HepG2 (cell line): ENCODE measurements around the gene FADD. TPM values are rescaled to one million over a fixed set of nuclear protein-coding genes. Genes with fewer than 3 reads are reported as not detected.

Experiments used
- ATAC-seq: fragments of 200-7000 bp; cut with Tn5 transposase; 3 replicates; pipeline ENCODE4 v1.9.1; 2020; ENCODE audit warnings: mild to moderate bottlenecking, moderate library complexity
- BruUV-seq: library from RNA; stranded (reverse); fragments of 400-500 nt; replicated peaks from 2 replicates; lab custom pipeline; 2021; lab: Mats Ljungman, UMichigan
- CTCF ChIA-PET: fragments of 300-600 bp; formaldehyde crosslinking; extraction: SDS; loops from one replicate; lab custom pipeline; 2021; ENCODE audit warnings: low total read pairs, inconsistent platforms, low intra/inter-chr PET ratio; lab: Yijun Ruan, JAX
- POLR2A ChIA-PET: fragments of 350-600 bp; sonication (Branson Sonifier 250); formaldehyde crosslinking; loops from one replicate; lab custom pipeline; 2020; ENCODE audit warnings: antibody characterized with exemption, inconsistent platforms; lab: Yijun Ruan, JAX
- DNase-seq: peaks from one replicate; pipeline ENCODE4 v3.0.0-alpha.2; 2015; ENCODE audit warnings: low spot score
- FAIRE-seq: peaks from 3 replicates; lab custom pipeline; 2011; peaks lifted over from hg19 to GRCh38; lab: Jason Lieb, UNC
- H2AFZ ChIP-seq: one replicate; pipeline ENCODE4 v1.6.1; 2011; ENCODE audit warnings: low read length, inconsistent platforms
- H3K27ac ChIP-seq: fragments of 300-600 bp; 3 replicates; pipeline ENCODE4 v1.8.0; 2011; ENCODE audit warnings: mixed run types, mild to moderate bottlenecking, mixed read lengths, low read length, inconsistent platforms; ENCODE audit not compliant: insufficient read depth; ENCODE audit errors: extremely low read length
- H3K27me3 ChIP-seq, 2 experiments: fragments of 200-600 bp in 1 of 2; 2 replicates in 1 of 2; 3 replicates in 1 of 2; pipeline versions ENCODE4 v1.6.0 to v1.8.0; 2011; ENCODE audit warnings: low read length in 2 of 2, mild to moderate bottlenecking in 2 of 2, moderate library complexity in 2 of 2, inconsistent platforms in 1 of 2; ENCODE audit not compliant: insufficient read depth in 2 of 2, control insufficient read depth in 1 of 2
- H3K36me3 ChIP-seq, 2 experiments: fragments of 200-600 bp in 1 of 2; replicated peaks in 1 of 2; 2 replicates in 1 of 2; 3 replicates in 1 of 2; pipeline versions ENCODE4 v1.5.1 to v1.8.0; 2011; ENCODE audit warnings: low read length in 2 of 2, inconsistent platforms in 1 of 2; ENCODE audit not compliant: insufficient read depth in 2 of 2, control insufficient read depth in 1 of 2
- H3K4me1 ChIP-seq: 2 replicates; pipeline ENCODE4 v1.5.1; 2012; ENCODE audit warnings: low read length, inconsistent platforms; ENCODE audit not compliant: insufficient read depth
- H3K4me2 ChIP-seq: 2 replicates; pipeline ENCODE4 v1.6.0; 2011; ENCODE audit warnings: low read depth, low read length, inconsistent platforms
- H3K4me3 ChIP-seq, 3 experiments: fragments of 200-600 bp in 1 of 3; sonication (generic), shearing (Covaris generic) in 1 of 3; replicated peaks in 1 of 3; 2 replicates each; pipeline ENCODE4 v1.5.1; 2011 to 2016; ENCODE audit warnings: low read length in 3 of 3, inconsistent platforms in 2 of 3, low read depth in 2 of 3, mild to moderate bottlenecking in 2 of 3, control low read depth in 1 of 3, mixed read lengths in 1 of 3; ENCODE audit not compliant: insufficient read depth in 1 of 3
- H3K79me2 ChIP-seq: one replicate; pipeline ENCODE4 v1.6.1; 2011; ENCODE audit warnings: low read length, inconsistent platforms; ENCODE audit not compliant: insufficient read depth
- H3K9ac ChIP-seq: 2 replicates; pipeline ENCODE4 v1.6.0; 2011; ENCODE audit warnings: mild to moderate bottlenecking, low read depth, low read length, inconsistent platforms; ENCODE audit not compliant: insufficient read depth
- H3K9me3 ChIP-seq: 2 replicates; pipeline ENCODE4 v1.5.1; 2012; ENCODE audit warnings: mild to moderate bottlenecking, low read length
- H4K20me1 ChIP-seq: 2 replicates; pipeline ENCODE4 v1.6.0; 2011; ENCODE audit warnings: inconsistent platforms, mild to moderate bottlenecking, low read length, moderate library complexity; ENCODE audit not compliant: insufficient read depth
- AGO1 ChIP-seq: fragments of 200-400 bp; formaldehyde crosslinking; IDR thresholded peaks from 2 replicates; pipeline ENCODE4 v1.6.1; 2017; ENCODE audit warnings: mild to moderate bottlenecking, low read depth, low read length, moderate library complexity; ENCODE audit not compliant: poor library complexity, severe bottlenecking
- CBX1 ChIP-seq: IDR thresholded peaks from one replicate; pipeline ENCODE4 v1.6.1; 2016; ENCODE audit warnings: antibody characterized with exemption, low read depth
- ELK4 ChIP-seq: sonication (generic); formaldehyde crosslinking; IDR thresholded peaks from 2 replicates; pipeline ENCODE4 v1.9.0; 2021; ENCODE audit warnings: missing genetic modification reagents, borderline replicate concordance
- MXD4 ChIP-seq: IDR thresholded peaks from 2 replicates; pipeline ENCODE4 v1.6.1; 2016; ENCODE audit warnings: mild to moderate bottlenecking, missing biosample characterization, missing genetic modification reagents
- ZNF317 ChIP-seq: sonication (generic); formaldehyde crosslinking; IDR thresholded peaks from 2 replicates; pipeline ENCODE4 v1.5.0; 2020; ENCODE audit warnings: mild to moderate bottlenecking, missing genetic modification reagents
- ZNF337 ChIP-seq: sonication (generic); formaldehyde crosslinking; IDR thresholded peaks from 2 replicates; pipeline ENCODE4 v1.5.1; 2020; ENCODE audit warnings: missing genetic modification reagents, low read depth, mild to moderate bottlenecking, borderline replicate concordance
- WGBS: methylation state at CpG from one replicate; pipeline ENCODE4 v1.1.6; 2017; ENCODE audit warnings: low lambda C conversion rate; 5-methylcytosine and 5-hydroxymethylcytosine counted together
- in situ Hi-C: cut with HindIII; loops from 2 replicates; pipeline ENCODE4 v1.10.0; 2017; ENCODE audit warnings: low pct_unique_long_range_greater_than_20kb; ENCODE audit not compliant: extremely low pct_ligation_motif_present
- intact Hi-C: fragments of 100-400 bp; cut with micrococcal nuclease; formaldehyde crosslinking; loops from one replicate; pipeline ENCODE4 v1.10.0; 2022; ENCODE audit not compliant: unreplicated experiment
- polyA plus RNA-seq, 8 experiments: library from polyadenylated mRNA; depleted of rRNA in 3 of 8; stranded (reverse) in 7 of 8; unstranded in 1 of 8; fragments of >200 nt; fragmentation: Illumina TruSeq in 4 of 8; extraction: Trizol in 4 of 8; gene quantifications; 2 replicates each; pipeline versions ENCODE4 v1.2.1 to v1.2.3, GENCODE V29; 2011 to 2016; ENCODE audit warnings: low read depth in 4 of 8, missing spikeins in 1 of 8, mixed read lengths in 1 of 8; ENCODE audit not compliant: insufficient read depth in 1 of 8
- total RNA-seq, 5 experiments: library from RNA; depleted of rRNA; stranded (reverse); fragments of >200 nt; fragmentation: Illumina TruSeq; extraction: Trizol; gene quantifications; 2 replicates each; pipeline ENCODE4 v1.2.3, GENCODE V29; 2016; ENCODE audit warnings: low read depth in 1 of 5
- TF ChIP-seq, protein P1 (sequence below): sonication (generic); formaldehyde crosslinking; IDR thresholded peaks from one replicate; pipeline ENCODE4 v1.5.1; 2020; ENCODE audit warnings: mild to moderate bottlenecking, missing genetic modification reagents; ENCODE audit errors: not compliant biosample characterization
- TF ChIP-seq, protein P2 (sequence below): sonication (generic); formaldehyde crosslinking; IDR thresholded peaks from 2 replicates; pipeline ENCODE4 v1.5.0; 2020; ENCODE audit warnings: missing genetic modification reagents

Gene FADD
- total and polyA plus RNA-seq, 2 of the 13 experiments (the other 11 are each of a cell fraction or from before 2014, with no cell fraction given): 14.2 to 22.2 TPM

GRCh38 chr11:70164705-70165104, 38.4 kb upstream of the FADD start (continued):
- TF ChIP-seq, protein P1, sequence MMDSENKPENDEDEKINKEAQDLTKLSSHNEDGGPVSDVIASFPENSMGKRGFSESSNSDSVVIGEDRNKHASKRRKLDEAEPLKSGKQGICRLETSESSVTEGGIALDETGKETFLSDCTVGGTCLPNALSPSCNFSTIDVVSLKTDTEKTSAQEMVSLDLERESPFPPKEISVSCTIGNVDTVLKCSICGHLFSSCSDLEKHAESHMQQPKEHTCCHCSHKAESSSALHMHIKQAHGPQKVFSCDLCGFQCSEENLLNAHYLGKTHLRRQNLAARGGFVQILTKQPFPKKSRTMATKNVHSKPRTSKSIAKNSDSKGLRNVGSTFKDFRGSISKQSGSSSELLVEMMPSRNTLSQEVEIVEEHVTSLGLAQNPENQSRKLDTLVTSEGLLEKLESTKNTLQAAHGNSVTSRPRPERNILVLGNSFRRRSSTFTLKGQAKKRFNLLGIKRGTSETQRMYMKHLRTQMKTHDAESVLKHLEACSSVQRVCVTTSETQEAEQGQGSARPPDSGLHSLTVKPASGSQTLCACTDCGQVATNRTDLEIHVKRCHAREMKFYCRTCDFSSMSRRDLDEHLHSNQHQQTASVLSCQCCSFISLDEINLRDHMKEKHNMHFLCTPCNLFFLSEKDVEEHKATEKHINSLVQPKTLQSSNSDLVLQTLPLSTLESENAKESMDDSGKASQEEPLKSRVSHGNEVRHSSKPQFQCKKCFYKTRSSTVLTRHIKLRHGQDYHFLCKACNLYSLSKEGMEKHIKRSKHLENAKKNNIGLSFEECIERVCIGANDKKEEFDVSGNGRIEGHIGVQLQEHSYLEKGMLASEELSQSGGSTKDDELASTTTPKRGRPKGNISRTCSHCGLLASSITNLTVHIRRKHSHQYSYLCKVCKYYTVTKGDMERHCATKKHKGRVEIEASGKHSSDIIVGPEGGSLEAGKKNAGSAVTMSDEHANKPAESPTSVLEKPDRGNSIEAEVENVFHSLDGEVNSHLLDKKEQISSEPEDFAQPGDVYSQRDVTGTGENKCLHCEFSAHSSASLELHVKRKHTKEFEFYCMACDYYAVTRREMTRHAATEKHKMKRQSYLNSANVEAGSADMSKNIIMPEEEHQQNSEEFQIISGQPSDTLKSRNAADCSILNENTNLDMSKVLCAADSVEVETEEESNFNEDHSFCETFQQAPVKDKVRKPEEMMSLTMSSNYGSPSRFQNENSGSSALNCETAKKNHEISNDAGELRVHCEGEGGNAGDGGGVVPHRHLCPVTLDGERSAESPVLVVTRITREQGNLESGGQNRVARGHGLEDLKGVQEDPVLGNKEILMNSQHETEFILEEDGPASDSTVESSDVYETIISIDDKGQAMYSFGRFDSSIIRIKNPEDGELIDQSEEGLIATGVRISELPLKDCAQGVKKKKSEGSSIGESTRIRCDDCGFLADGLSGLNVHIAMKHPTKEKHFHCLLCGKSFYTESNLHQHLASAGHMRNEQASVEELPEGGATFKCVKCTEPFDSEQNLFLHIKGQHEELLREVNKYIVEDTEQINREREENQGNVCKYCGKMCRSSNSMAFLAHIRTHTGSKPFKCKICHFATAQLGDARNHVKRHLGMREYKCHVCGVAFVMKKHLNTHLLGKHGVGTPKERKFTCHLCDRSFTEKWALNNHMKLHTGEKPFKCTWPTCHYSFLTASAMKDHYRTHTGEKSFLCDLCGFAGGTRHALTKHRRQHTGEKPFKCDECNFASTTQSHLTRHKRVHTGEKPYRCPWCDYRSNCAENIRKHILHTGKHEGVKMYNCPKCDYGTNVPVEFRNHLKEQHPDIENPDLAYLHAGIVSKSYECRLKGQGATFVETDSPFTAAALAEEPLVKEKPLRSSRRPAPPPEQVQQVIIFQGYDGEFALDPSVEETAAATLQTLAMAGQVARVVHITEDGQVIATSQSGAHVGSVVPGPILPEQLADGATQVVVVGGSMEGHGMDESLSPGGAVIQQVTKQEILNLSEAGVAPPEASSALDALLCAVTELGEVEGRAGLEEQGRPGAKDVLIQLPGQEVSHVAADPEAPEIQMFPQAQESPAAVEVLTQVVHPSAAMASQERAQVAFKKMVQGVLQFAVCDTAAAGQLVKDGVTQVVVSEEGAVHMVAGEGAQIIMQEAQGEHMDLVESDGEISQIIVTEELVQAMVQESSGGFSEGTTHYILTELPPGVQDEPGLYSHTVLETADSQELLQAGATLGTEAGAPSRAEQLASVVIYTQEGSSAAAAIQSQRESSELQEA (CRISPR knock-in tag): no peak
- no peak for TF ChIP-seq ZNF337 (CRISPR knock-in tag)

GRCh38 chr11:70167120-70167519, 36.0 kb upstream of the FADD start:
- H3K36me3 ChIP-seq: no peaks in the 10 kb centered on the region
- WGBS: 40% methylated on average over 9 of the region's 9 CpGs
- H3K9me3 ChIP-seq: no peaks in the 10 kb centered on the region
- no TSS peak for BruUV-seq
- H3K27me3 ChIP-seq: peaks cover 5 to 51% of the 10 kb centered on the region in 2 experiments
- no peak; the same call in 2 of the 3 replicates for ATAC-seq
- H4K20me1 ChIP-seq: no peaks in the 10 kb centered on the region
- H3K4me2 ChIP-seq: no peak overlapping the region
- ChIA-PET CTCF (no interaction called here), POLR2A (no interaction called here)
- DNase-seq: no peak
- FAIRE-seq: no peak
- H3K4me3 ChIP-seq: no peak overlapping the region
- H3K9ac ChIP-seq: no peak overlapping the region
- in situ Hi-C loops: no loop called here
- H3K4me1 ChIP-seq: no peaks in the 10 kb centered on the region
- H3K27ac ChIP-seq: no peak overlapping the region
- intact Hi-C loops: no loop called here
- H3K79me2 ChIP-seq: no peaks in the 10 kb centered on the region
- H2AFZ ChIP-seq: no peak overlapping the region
- TF ChIP-seq MXD4 (CRISPR knock-in tag) (no peak), ELK4 (CRISPR knock-in tag) (no peak), ZNF317 (CRISPR knock-in tag) (no peak), CBX1 (no peak), AGO1 (no peak)
- TF ChIP-seq, protein P2, sequence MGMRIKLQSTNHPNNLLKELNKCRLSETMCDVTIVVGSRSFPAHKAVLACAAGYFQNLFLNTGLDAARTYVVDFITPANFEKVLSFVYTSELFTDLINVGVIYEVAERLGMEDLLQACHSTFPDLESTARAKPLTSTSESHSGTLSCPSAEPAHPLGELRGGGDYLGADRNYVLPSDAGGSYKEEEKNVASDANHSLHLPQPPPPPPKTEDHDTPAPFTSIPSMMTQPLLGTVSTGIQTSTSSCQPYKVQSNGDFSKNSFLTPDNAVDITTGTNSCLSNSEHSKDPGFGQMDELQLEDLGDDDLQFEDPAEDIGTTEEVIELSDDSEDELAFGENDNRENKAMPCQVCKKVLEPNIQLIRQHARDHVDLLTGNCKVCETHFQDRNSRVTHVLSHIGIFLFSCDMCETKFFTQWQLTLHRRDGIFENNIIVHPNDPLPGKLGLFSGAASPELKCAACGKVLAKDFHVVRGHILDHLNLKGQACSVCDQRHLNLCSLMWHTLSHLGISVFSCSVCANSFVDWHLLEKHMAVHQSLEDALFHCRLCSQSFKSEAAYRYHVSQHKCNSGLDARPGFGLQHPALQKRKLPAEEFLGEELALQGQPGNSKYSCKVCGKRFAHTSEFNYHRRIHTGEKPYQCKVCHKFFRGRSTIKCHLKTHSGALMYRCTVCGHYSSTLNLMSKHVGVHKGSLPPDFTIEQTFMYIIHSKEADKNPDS: no peak
